ENCODE data around the gene BAIAP2L2.
A peak's percentile ranks its signal among the peaks of the same experiment; 100 is the strongest.

The BAIAP2L2 gene

GRCh38 chr22:38069372-38070249 lies 40.9 kb downstream of the BAIAP2L2 start:
- peak; percentile 43 for TF ChIP-seq CTCF (IDR thresholded peaks at IDR 0.05; ENCODE audit: low read depth, low read length)
- H3K4me3 ChIP-seq (ENCODE audit: low read depth, low read length): no peak overlapping the region

- H3K4me3 ChIP-seq (ENCODE audit: low read depth, low read length): no peak overlapping the region
- TF ChIP-seq CTCF (IDR thresholded peaks at IDR 0.05; ENCODE audit: low read depth, low read length): no peak
These were observed 41.7 kb downstream of the BAIAP2L2 start for GRCh38 chr22:38068641-38069371.

- no peak for TF ChIP-seq CTCF (IDR thresholded peaks at IDR 0.05; ENCODE audit: low read depth, low read length)
- H3K4me3 ChIP-seq (ENCODE audit: low read depth, low read length): no peak overlapping the region
These were observed 42.6 kb downstream of the BAIAP2L2 start for GRCh38 chr22:38067761-38068360.

GRCh38 chr22:38067028-38067415 lies 43.5 kb downstream of the BAIAP2L2 start:
- no peak overlapping the region for H3K4me3 ChIP-seq (ENCODE audit: low read depth, low read length)
- no peak for TF ChIP-seq CTCF (IDR thresholded peaks at IDR 0.05; ENCODE audit: low read depth, low read length)

- no peak overlapping the region for H3K4me3 ChIP-seq (ENCODE audit: low read depth, low read length)
- no peak for TF ChIP-seq CTCF (IDR thresholded peaks at IDR 0.05; ENCODE audit: low read depth, low read length)
These were observed 44.0 kb downstream of the BAIAP2L2 start for GRCh38 chr22:38066381-38067027.

- H3K4me3 ChIP-seq (ENCODE audit: low read depth, low read length): no peak overlapping the region
- no peak for TF ChIP-seq CTCF (IDR thresholded peaks at IDR 0.05; ENCODE audit: low read depth, low read length)
These were observed 44.9 kb downstream of the BAIAP2L2 start for GRCh38 chr22:38065539-38065938.

Data from WI38 (cell line).